ENCODE measurements around the gene KCNN4.
"Not testable (repeated sequence)": the region's sequence is repeated elsewhere in the genome, so short reads cannot be mapped to it uniquely, and the experiment has no call there.

Gene KCNN4

GRCh38 chr19:43798546-43799409, 18.0 kb upstream of the KCNN4 start:
- no peak for DNase-seq (ENCODE audit: low read depth)

GRCh38 chr19:43798026-43798545, 17.3 kb upstream of the KCNN4 start:
- no peak for DNase-seq (ENCODE audit: low read depth)

GRCh38 chr19:43797556-43797955, 16.8 kb upstream of the KCNN4 start:
- DNase-seq (ENCODE audit: low read depth) = no peak

- no peak for DNase-seq (ENCODE audit: low read depth)
These were observed 16.3 kb upstream of the KCNN4 start for GRCh38 chr19:43797118-43797517.

- DNase-seq (ENCODE audit: low read depth) = no peak
These were observed 9.8 kb upstream of the KCNN4 start for GRCh38 chr19:43790587-43790986.

GRCh38 chr19:43789029-43789428, 8.3 kb upstream of the KCNN4 start:
- no peak for DNase-seq (ENCODE audit: low read depth)

GRCh38 chr19:43786665-43787064, 5.9 kb upstream of the KCNN4 start:
- no peak for DNase-seq (ENCODE audit: low read depth)

GRCh38 chr19:43784981-43785808, 4.4 kb upstream of the KCNN4 start:
- peak; percentile 74 for DNase-seq (ENCODE audit: low read depth)

GRCh38 chr19:43784241-43784980, 3.6 kb upstream of the KCNN4 start:
- peak; percentile 80 for DNase-seq (ENCODE audit: low read depth)

- no peak for DNase-seq (ENCODE audit: low read depth)
These were observed 2.9 kb upstream of the KCNN4 start for GRCh38 chr19:43783636-43784035.

- no peak for DNase-seq (ENCODE audit: low read depth)
These were observed 2.0 kb upstream of the KCNN4 start for GRCh38 chr19:43782689-43783231.

- no peak for DNase-seq (ENCODE audit: low read depth)
These were observed 1.5 kb upstream of the KCNN4 start for GRCh38 chr19:43782311-43782660.

- no peak for DNase-seq (ENCODE audit: low read depth)
These were observed 997 bp upstream of the KCNN4 start for GRCh38 chr19:43781630-43782310.

GRCh38 chr19:43779820-43780219, 953 bp downstream of the KCNN4 start:
- DNase-seq (ENCODE audit: low read depth) = no peak

- no peak for DNase-seq (ENCODE audit: low read depth)
These were observed 1.5 kb downstream of the KCNN4 start for GRCh38 chr19:43779147-43779819.

GRCh38 chr19:43778651-43779050, 2.1 kb downstream of the KCNN4 start:
- DNase-seq (ENCODE audit: low read depth) = no peak

- peak; percentile 56 for DNase-seq (ENCODE audit: low read depth)
These were observed 3.5 kb downstream of the KCNN4 start for GRCh38 chr19:43777163-43777695.

- DNase-seq (ENCODE audit: low read depth) = no peak
These were observed 4.5 kb downstream of the KCNN4 start for GRCh38 chr19:43776286-43776685.

- DNase-seq (ENCODE audit: low read depth) = no peak
These were observed 5.4 kb downstream of the KCNN4 start for GRCh38 chr19:43775299-43775890.

- DNase-seq (ENCODE audit: low read depth) = not testable (repeated sequence)
These were observed 5.9 kb downstream of the KCNN4 start for GRCh38 chr19:43774940-43775258.

Measured in HS-27A (cell line).